WERI-Rb-1 (cell line): ENCODE results near the gene WDR5.

Experiments
- DNase-seq: peaks from one replicate; pipeline ENCODE4 v3.0.0-alpha.2; 2020
- H3K27ac ChIP-seq: fragments of 250-450 bp; sonication (Bioruptor Pico); 2 replicates; pipeline ENCODE4 v1.5.1; 2020; ENCODE audit warnings: mild to moderate bottlenecking, moderate library complexity
- H3K27me3 ChIP-seq: fragments of 250-450 bp; sonication (Bioruptor Pico); 2 replicates; pipeline ENCODE4 v1.5.1; 2021; ENCODE audit warnings: mild to moderate bottlenecking, low read depth, moderate library complexity; ENCODE audit not compliant: insufficient read depth, severe bottlenecking
- H3K36me3 ChIP-seq: fragments of 250-450 bp; sonication (Bioruptor Pico); 2 replicates; pipeline ENCODE4 v1.5.1; 2020; ENCODE audit warnings: mild to moderate bottlenecking, moderate library complexity
- H3K4me3 ChIP-seq: 2 replicates; pipeline ENCODE4 v1.5.1; 2011; ENCODE audit warnings: low read depth, mild to moderate bottlenecking, control low read depth, low read length
- H3K9me3 ChIP-seq: fragments of 250-450 bp; sonication (Bioruptor Pico); 2 replicates; pipeline ENCODE4 v1.5.1; 2021; ENCODE audit warnings: mild to moderate bottlenecking, moderate library complexity; ENCODE audit not compliant: severe bottlenecking
- TF ChIP-seq, protein P1 (sequence below): IDR thresholded peaks from 2 replicates; pipeline ENCODE4 v1.5.1; 2011; ENCODE audit warnings: low read depth, mild to moderate bottlenecking, control low read depth, inconsistent platforms, low read length

The WDR5 gene

DNA sequence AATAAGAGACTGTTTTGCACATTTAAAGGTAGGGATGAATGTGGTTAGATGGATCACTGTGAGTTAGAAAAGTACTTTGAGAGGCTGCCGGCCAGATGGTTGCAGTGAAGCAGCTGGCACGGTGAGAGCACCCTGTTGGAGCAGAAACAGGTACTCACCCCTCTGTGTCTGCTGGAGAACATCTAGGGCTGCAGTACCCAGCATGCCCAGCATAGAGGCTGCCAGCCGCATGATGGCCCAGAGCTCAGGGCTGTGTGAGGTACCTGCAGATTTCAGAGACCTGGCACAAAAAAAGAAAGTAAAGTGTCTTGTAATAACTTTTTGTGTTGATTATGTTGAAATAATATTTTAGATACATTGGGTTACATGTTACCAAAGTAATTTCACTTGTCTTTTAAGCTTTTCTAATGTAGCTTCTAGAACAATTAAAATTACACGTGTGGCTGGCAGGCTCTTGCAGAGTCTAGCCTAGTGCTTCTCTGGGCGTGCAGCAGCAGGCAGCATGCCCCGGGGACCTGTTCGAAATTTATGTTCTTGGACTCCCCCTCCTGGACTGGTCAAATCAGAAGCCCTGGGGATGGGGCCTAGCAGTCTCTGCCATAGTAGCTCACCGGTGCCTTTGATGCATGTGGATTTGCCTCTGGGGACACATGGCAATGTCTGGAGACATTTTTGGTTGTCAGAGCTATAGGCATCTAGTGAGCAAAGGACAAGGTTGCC is 11.1 kb downstream of the WDR5 start:
- peaks cover 83% of the 10 kb centered on the region for H3K36me3 ChIP-seq
- H3K27me3 ChIP-seq: no peaks in the 10 kb centered on the region
- no peak for DNase-seq
- TF ChIP-seq, protein P1, sequence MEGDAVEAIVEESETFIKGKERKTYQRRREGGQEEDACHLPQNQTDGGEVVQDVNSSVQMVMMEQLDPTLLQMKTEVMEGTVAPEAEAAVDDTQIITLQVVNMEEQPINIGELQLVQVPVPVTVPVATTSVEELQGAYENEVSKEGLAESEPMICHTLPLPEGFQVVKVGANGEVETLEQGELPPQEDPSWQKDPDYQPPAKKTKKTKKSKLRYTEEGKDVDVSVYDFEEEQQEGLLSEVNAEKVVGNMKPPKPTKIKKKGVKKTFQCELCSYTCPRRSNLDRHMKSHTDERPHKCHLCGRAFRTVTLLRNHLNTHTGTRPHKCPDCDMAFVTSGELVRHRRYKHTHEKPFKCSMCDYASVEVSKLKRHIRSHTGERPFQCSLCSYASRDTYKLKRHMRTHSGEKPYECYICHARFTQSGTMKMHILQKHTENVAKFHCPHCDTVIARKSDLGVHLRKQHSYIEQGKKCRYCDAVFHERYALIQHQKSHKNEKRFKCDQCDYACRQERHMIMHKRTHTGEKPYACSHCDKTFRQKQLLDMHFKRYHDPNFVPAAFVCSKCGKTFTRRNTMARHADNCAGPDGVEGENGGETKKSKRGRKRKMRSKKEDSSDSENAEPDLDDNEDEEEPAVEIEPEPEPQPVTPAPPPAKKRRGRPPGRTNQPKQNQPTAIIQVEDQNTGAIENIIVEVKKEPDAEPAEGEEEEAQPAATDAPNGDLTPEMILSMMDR: no peak
- no peak overlapping the region for H3K4me3 ChIP-seq
- H3K9me3 ChIP-seq: no peaks in the 10 kb centered on the region
- no peak overlapping the region for H3K27ac ChIP-seq

DNA sequence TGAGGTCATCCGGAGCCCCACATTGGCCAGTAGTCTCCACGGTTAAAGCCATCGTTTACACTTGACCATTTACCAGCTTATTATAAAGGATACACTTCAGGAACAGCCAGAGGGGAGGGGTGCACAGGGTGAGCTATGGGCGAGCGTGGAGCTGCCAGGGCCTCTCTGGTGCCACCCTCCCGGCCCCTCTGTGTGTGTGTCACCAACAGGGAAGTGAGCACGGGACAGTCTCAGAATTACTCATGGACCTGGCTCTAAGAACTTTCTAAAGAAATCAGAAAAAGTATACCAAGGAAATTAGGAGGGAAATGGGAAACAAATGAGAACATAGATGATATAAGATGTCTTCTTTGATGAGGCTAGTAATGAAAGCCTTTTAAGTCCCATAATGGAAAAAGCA is 13.5 kb downstream of the WDR5 start:
- Histone ChIP-seq H3K27me3 (no peaks in the 10 kb centered on the region), H3K9me3 (no peaks in the 10 kb centered on the region), H3K36me3 (peaks cover 87% of the 10 kb centered on the region), H3K27ac (no peak overlapping the region), H3K4me3 (no peak overlapping the region)
- TF ChIP-seq, protein P1: no peak
- DNase-seq: no peak

DNA sequence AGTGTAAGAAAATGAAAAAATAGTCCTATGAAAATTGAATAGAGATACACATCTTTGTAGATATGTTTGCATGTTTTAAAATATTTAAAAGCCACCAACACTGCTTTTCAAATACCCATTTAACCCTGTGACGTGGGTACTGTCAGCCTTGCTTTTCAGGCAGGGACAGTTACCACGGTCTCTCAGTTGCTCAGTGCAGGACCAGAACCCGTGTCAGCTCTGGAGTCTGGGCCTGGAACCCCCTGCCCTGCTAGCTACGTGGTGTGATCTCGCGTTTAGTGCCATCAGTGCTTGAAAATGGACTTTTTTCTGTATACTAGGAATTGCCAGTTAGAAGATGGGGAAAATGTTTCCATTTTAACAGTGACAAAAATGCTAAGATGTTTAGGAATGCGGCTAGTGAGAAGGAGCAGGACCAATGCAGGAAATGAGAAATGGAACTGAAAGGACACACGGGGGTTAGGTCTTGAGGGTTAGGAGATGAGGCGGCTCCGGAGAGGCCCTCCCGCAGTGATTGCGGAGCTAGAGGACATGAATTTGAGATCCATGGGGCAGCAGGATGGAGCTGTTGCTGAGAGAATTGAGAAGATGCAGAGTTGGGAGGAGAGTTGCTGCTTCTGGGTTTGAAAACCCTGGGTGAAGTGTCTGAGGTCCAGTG is 14.8 kb downstream of the WDR5 start:
- DNase-seq: no peak
- Histone ChIP-seq H3K27me3 (no peaks in the 10 kb centered on the region), H3K9me3 (no peaks in the 10 kb centered on the region), H3K4me3 (no peak overlapping the region), H3K36me3 (peaks cover 88% of the 10 kb centered on the region), H3K27ac (no peak overlapping the region)
- TF ChIP-seq, protein P1: no peak

DNA sequence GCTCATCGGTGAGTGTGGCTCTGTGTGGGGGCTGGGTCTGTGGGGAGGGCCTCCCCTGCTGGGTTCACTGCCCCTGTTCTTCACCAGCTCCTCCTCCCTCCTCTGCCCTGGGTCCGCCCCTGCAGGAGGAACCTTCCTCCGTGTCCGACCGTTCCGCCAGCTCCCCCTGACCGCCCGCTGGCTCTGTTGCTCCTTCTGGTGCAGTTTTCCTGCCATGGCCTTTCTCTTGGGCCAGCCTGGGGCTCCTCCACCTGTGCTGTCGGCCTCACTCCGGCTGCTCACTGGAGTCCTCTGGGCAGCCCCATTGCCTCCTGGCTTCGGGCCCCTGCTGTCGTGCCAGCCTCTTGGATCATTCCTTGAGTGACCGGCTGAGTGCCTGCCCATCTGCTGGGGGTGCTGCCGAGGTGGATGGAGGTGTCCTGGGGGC is 16.2 kb downstream of the WDR5 start:
- H3K36me3 ChIP-seq: peaks cover 92% of the 10 kb centered on the region

GRCh38 chr9:134152488-134152887 is 16.6 kb downstream of the WDR5 start:
- H3K9me3 ChIP-seq: no peaks in the 10 kb centered on the region
- H3K27me3 ChIP-seq: no peaks in the 10 kb centered on the region
- no peak overlapping the region for H3K27ac ChIP-seq
- TF ChIP-seq, protein P1: no peak
- H3K36me3 ChIP-seq: peaks cover 92% of the 10 kb centered on the region
- H3K4me3 ChIP-seq: no peak overlapping the region
- DNase-seq: no peak

More for the DNA sequence above, 16.2 kb downstream of the WDR5 start:
- H3K9me3 ChIP-seq: no peaks in the 10 kb centered on the region
- no peak for DNase-seq
- TF ChIP-seq, protein P1: no peak
- no peaks in the 10 kb centered on the region for H3K27me3 ChIP-seq
- H3K4me3 ChIP-seq: no peak overlapping the region
- H3K27ac ChIP-seq: no peak overlapping the region

GRCh38 chr9:134153450-134153849 is 17.6 kb downstream of the WDR5 start:
- no peak for DNase-seq
- H3K27ac ChIP-seq: no peak overlapping the region
- no peaks in the 10 kb centered on the region for H3K9me3 ChIP-seq
- no peak overlapping the region for H3K4me3 ChIP-seq
- H3K27me3 ChIP-seq: no peaks in the 10 kb centered on the region
- peaks cover 97% of the 10 kb centered on the region for H3K36me3 ChIP-seq
- TF ChIP-seq, protein P1: no peak
